Endodermal cell (in vitro differentiated cells): ENCODE measurements around the gene TRAF3IP3. TPM values are rescaled to one million over a fixed set of nuclear protein-coding genes. Genes with fewer than 3 reads are reported as not detected.

Experiments
- DNase-seq: peaks from one replicate; pipeline ENCODE4 v3.0.0-alpha.2; 2017
- H3K27ac ChIP-seq: 2 replicates; pipeline ENCODE4 v1.5.1; 2013; ENCODE audit warnings: mild to moderate bottlenecking, low read depth, low read length, moderate library complexity
- H3K27me3 ChIP-seq: 2 replicates; pipeline ENCODE4 v1.6.1; 2013; ENCODE audit warnings: mild to moderate bottlenecking, low read length, moderate library complexity; ENCODE audit not compliant: insufficient read depth, control insufficient read depth, poor library complexity, severe bottlenecking
- H3K36me3 ChIP-seq: 2 replicates; pipeline ENCODE4 v1.7.0; 2013; ENCODE audit warnings: mild to moderate bottlenecking, low read length, moderate library complexity; ENCODE audit not compliant: control insufficient read depth, insufficient read depth
- H3K4me1 ChIP-seq: one replicate; pipeline ENCODE4 v1.7.0; 2013; ENCODE audit warnings: low read length; ENCODE audit not compliant: control insufficient read depth, insufficient read depth
- H3K4me3 ChIP-seq: 2 replicates; pipeline ENCODE4 v1.5.1; 2013; ENCODE audit warnings: mild to moderate bottlenecking, low read length, moderate library complexity
- H3K9ac ChIP-seq: 2 replicates; pipeline ENCODE4 v1.6.1; 2013; ENCODE audit warnings: mild to moderate bottlenecking, low read length, moderate library complexity; ENCODE audit not compliant: poor library complexity, severe bottlenecking; ENCODE audit errors: extremely low read depth
- H3K9me3 ChIP-seq: 2 replicates; pipeline ENCODE4 v1.6.1; 2013; ENCODE audit warnings: mild to moderate bottlenecking, low read length, moderate library complexity; ENCODE audit not compliant: control insufficient read depth
- H3K27ac Mint-ChIP-seq: 2 replicates; pipeline ENCODE4 v1.8.0; 2020; ENCODE audit warnings: mixed read lengths
- H3K27me3 Mint-ChIP-seq: 2 replicates; pipeline ENCODE4 v1.8.0; 2021; ENCODE audit warnings: mild to moderate bottlenecking, mixed read lengths; ENCODE audit not compliant: insufficient read depth
- H3K36me3 Mint-ChIP-seq: 2 replicates; pipeline ENCODE4 v1.8.0; 2020; ENCODE audit warnings: low read depth, mixed read lengths
- H3K4me1 Mint-ChIP-seq: 2 replicates; pipeline ENCODE4 v1.8.0; 2020; ENCODE audit warnings: mixed read lengths
- H3K4me3 Mint-ChIP-seq: 2 replicates; pipeline ENCODE4 v1.8.0; 2020; ENCODE audit warnings: mild to moderate bottlenecking, moderate library complexity, mixed read lengths
- H3K9me3 Mint-ChIP-seq: 2 replicates; pipeline ENCODE4 v1.8.0; 2020; ENCODE audit warnings: mild to moderate bottlenecking, mixed read lengths
- WGBS, 2 experiments: methylation state at CpG; one replicate each; pipeline versions ENCODE4 v1.1.5 to v1.1.7; 2013; ENCODE audit warnings: missing lambda C conversion rate in 2 of 2, mixed read lengths in 1 of 2; ENCODE audit not compliant: insufficient coverage in 1 of 2, insufficient read length in 1 of 2; 5-methylcytosine and 5-hydroxymethylcytosine counted together
- total RNA-seq, 2 donors: library from RNA; stranded (reverse); fragmentation: NEBNext Ultra II Directional in 1 of 2; extraction: Animal tissue kit (Norgen Biotek cat#: 25700) in 1 of 2; gene quantifications; 2 replicates in 1 of 2; 3 replicates in 1 of 2; pipeline ENCODE4 v1.2.1, GENCODE V29; 2021
- TF ChIP-seq, protein P1 (sequence below): fragments of 200-600 bp; sonication (generic); conservative IDR thresholded peaks from 2 replicates; pipeline ENCODE4 v1.5.0; 2021; ENCODE audit warnings: antibody characterized with exemption, mild to moderate bottlenecking

The TRAF3IP3 gene
- total RNA-seq, 2 donors from 2014 or later = not detected

DNA sequence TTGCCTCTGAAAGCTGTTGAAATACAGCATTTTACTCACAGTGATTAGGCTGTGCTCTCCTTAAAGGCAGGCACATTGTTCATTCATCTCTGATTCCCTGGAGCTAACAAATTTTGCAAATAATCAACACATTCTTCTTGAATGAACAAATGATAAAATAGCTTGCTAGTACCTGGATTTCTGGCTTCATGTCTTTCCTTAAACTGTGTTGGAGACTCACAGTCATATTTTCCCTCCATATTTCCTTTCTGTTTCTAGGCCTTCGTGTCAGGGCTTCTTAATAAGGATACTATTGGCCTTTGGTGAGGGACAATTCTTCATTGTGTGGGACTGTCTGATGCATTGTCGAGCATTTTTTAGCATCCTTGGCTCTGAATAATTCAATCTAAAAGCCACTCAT, 41.5 kb upstream of the TRAF3IP3 start:
- no peaks in the 10 kb centered on the region for H3K9me3 Mint-ChIP-seq
- Histone ChIP-seq H3K9ac (no peak overlapping the region), H3K4me3 (no peak overlapping the region), H3K4me1 (no peaks in the 10 kb centered on the region), H3K9me3 (no peaks in the 10 kb centered on the region), H3K27ac (no peak overlapping the region), H3K36me3 (no peaks in the 10 kb centered on the region), H3K27me3 (peaks cover 46% of the 10 kb centered on the region)
- no peak overlapping the region for H3K4me3 Mint-ChIP-seq
- no peak for DNase-seq
- no peaks in the 10 kb centered on the region for H3K4me1 Mint-ChIP-seq
- WGBS, 2 experiments = 94 to 100% methylated on average over 1 to 2 of the region's 2 CpGs
- no peak overlapping the region for H3K27ac Mint-ChIP-seq
- H3K36me3 Mint-ChIP-seq = no peaks in the 10 kb centered on the region
- H3K27me3 Mint-ChIP-seq = peaks cover 12% of the 10 kb centered on the region
- TF ChIP-seq, protein P1, sequence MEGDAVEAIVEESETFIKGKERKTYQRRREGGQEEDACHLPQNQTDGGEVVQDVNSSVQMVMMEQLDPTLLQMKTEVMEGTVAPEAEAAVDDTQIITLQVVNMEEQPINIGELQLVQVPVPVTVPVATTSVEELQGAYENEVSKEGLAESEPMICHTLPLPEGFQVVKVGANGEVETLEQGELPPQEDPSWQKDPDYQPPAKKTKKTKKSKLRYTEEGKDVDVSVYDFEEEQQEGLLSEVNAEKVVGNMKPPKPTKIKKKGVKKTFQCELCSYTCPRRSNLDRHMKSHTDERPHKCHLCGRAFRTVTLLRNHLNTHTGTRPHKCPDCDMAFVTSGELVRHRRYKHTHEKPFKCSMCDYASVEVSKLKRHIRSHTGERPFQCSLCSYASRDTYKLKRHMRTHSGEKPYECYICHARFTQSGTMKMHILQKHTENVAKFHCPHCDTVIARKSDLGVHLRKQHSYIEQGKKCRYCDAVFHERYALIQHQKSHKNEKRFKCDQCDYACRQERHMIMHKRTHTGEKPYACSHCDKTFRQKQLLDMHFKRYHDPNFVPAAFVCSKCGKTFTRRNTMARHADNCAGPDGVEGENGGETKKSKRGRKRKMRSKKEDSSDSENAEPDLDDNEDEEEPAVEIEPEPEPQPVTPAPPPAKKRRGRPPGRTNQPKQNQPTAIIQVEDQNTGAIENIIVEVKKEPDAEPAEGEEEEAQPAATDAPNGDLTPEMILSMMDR = no peak

DNA sequence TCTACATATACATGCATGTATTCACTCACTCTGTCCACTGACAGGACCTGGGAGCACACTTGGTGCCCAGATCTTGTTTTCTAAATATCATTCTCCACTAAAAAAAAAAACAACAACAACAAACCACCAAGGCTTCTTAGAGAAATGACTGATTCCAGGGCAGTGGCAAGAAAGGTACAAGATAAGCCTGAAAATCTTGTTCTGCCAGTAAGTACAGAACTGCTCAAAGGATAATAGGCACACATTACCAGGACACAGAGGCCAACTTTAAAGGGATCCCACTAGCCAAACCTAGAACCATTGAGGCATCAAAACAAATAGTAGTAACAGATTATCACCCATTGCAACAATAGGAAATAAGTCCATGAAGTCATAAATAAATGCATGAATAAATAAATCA, 40.5 kb upstream of the TRAF3IP3 start:
- Histone ChIP-seq H3K9me3 (no peaks in the 10 kb centered on the region), H3K36me3 (no peaks in the 10 kb centered on the region), H3K4me1 (no peaks in the 10 kb centered on the region), H3K27me3 (peaks cover 38% of the 10 kb centered on the region), H3K4me3 (no peak overlapping the region), H3K27ac (no peak overlapping the region), H3K9ac (no peak overlapping the region)
- Mint-ChIP-seq H3K27ac (no peak overlapping the region), H3K4me3 (no peak overlapping the region), H3K9me3 (no peaks in the 10 kb centered on the region), H3K27me3 (peaks cover 11% of the 10 kb centered on the region), H3K4me1 (no peaks in the 10 kb centered on the region), H3K36me3 (no peaks in the 10 kb centered on the region)
- TF ChIP-seq, protein P1 = no peak
- no peak for DNase-seq

DNA sequence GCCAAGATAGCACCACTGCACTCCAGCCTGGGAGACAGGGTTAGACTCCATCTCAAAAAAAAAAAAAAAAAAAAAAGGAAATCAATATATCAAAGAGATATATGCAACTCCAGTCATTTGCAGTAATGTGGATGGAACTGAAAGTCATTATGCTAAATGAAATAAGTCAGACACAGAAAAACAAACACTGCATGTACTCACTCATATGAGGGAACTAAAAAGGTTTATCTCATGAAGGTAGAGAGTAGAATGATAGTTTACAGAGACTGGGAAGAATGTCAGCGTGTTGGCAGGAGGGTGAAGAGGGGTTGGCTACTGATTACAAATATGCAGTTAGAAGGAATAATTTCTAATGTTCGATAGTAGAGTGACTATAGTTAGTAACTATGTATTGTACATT, 38.0 kb upstream of the TRAF3IP3 start:
- Histone ChIP-seq H3K27ac (no peak overlapping the region), H3K4me3 (no peak overlapping the region), H3K4me1 (no peaks in the 10 kb centered on the region), H3K9me3 (no peaks in the 10 kb centered on the region), H3K36me3 (no peaks in the 10 kb centered on the region), H3K27me3 (peaks cover 26% of the 10 kb centered on the region), H3K9ac (no peak overlapping the region)
- WGBS, 2 experiments = 89% methylated on average over 1 to 2 of the region's 2 CpGs
- Mint-ChIP-seq H3K4me1 (no peaks in the 10 kb centered on the region), H3K36me3 (no peaks in the 10 kb centered on the region), H3K9me3 (no peaks in the 10 kb centered on the region), H3K4me3 (no peak overlapping the region), H3K27me3 (peaks cover 15% of the 10 kb centered on the region), H3K27ac (no peak overlapping the region)
- TF ChIP-seq, protein P1 = no peak
- no peak for DNase-seq
